OCI-LY1 (cell line): ENCODE data around the gene PIH1D1.
"Not testable (repeated sequence)": the region's sequence is repeated elsewhere in the genome, so short reads cannot be mapped to it uniquely, and the experiment has no call there.

ENCODE experiments used
- H2AFZ ChIP-seq: fragments of 200-600 bp; sonication (generic), shearing (Covaris generic); 2 replicates; pipeline ENCODE4 v1.6.0; 2014; ENCODE audit warnings: antibody characterized with exemption, mild to moderate bottlenecking, low read length
- H3F3A ChIP-seq: fragments of 200-600 bp; sonication (generic), shearing (Covaris generic); 2 replicates; pipeline ENCODE4 v1.6.0; 2014; ENCODE audit warnings: mild to moderate bottlenecking, antibody characterized with exemption, low read length, moderate library complexity; ENCODE audit not compliant: insufficient read depth
- H3K27ac ChIP-seq: fragments of 200-600 bp; sonication (generic); 2 replicates; pipeline ENCODE4 v1.5.1; 2014; ENCODE audit warnings: low read length, mixed run types, mild to moderate bottlenecking, low read depth; ENCODE audit not compliant: poor library complexity, severe bottlenecking
- H3K27me3 ChIP-seq: fragments of 200-600 bp; sonication (generic); 2 replicates; pipeline ENCODE4 v1.6.0; 2014; ENCODE audit warnings: antibody characterized with exemption, mild to moderate bottlenecking, low read length, moderate library complexity; ENCODE audit not compliant: insufficient read depth
- H3K36me3 ChIP-seq: fragments of 200-600 bp; sonication (generic); 2 replicates; pipeline ENCODE4 v1.6.1; 2014; ENCODE audit warnings: mild to moderate bottlenecking, antibody characterized with exemption, low read length, moderate library complexity, mixed read lengths; ENCODE audit not compliant: insufficient read depth
- H3K4me1 ChIP-seq: fragments of 200-600 bp; sonication (generic); 2 replicates; pipeline ENCODE4 v1.5.1; 2014; ENCODE audit warnings: mild to moderate bottlenecking, low read length, moderate library complexity; ENCODE audit not compliant: insufficient read depth, severe bottlenecking
- H3K4me2 ChIP-seq: fragments of 200-600 bp; sonication (generic), shearing (Covaris generic); 2 replicates; pipeline ENCODE4 v1.6.1; 2014; ENCODE audit warnings: low read length
- H3K4me3 ChIP-seq: fragments of 200-600 bp; sonication (generic); 2 replicates; pipeline ENCODE4 v1.5.1; 2014; ENCODE audit warnings: low read length, low read depth, mild to moderate bottlenecking, mixed read lengths; ENCODE audit not compliant: poor library complexity, severe bottlenecking
- H3K79me2 ChIP-seq: fragments of 200-600 bp; shearing (Covaris generic); 2 replicates; pipeline ENCODE4 v1.6.1; 2016; ENCODE audit warnings: mixed run types, low read length, mixed read lengths; ENCODE audit not compliant: insufficient read depth
- H3K9ac ChIP-seq: fragments of 200-600 bp; sonication (generic), shearing (Covaris generic); 2 replicates; pipeline ENCODE4 v1.6.1; 2014; ENCODE audit warnings: mild to moderate bottlenecking, low read length, mixed read lengths
- H3K9me2 ChIP-seq: fragments of 200-600 bp; sonication (generic), shearing (Covaris generic); 2 replicates; pipeline ENCODE4 v1.6.1; 2014; ENCODE audit warnings: low read depth, mild to moderate bottlenecking, low read length, mixed read lengths
- H3K9me3 ChIP-seq: fragments of 200-600 bp; shearing (Covaris generic); 2 replicates; pipeline ENCODE4 v1.6.1; 2014; ENCODE audit warnings: low read length, mixed read lengths
- H4K20me1 ChIP-seq: fragments of 200-600 bp; sonication (generic), shearing (Covaris generic); 2 replicates; pipeline ENCODE4 v1.6.0; 2016; ENCODE audit warnings: mild to moderate bottlenecking, low read length; ENCODE audit not compliant: insufficient read depth
- CTCF ChIP-seq: fragments of 200-600 bp; sonication (generic), shearing (Covaris generic); IDR thresholded peaks from 2 replicates; pipeline ENCODE4 v1.5.1; 2017; ENCODE audit warnings: mild to moderate bottlenecking, antibody characterized with exemption, low read length, moderate library complexity, mixed read lengths
- EZH2 ChIP-seq: fragments of 200-600 bp; sonication (generic), shearing (Covaris generic); IDR thresholded peaks from 2 replicates; pipeline ENCODE4 v1.8.0; 2017; ENCODE audit warnings: borderline replicate concordance, mixed run types, mild to moderate bottlenecking, antibody characterized with exemption, low read length, moderate library complexity, mixed read lengths

Gene PIH1D1

GRCh38 chr19:49461656-49462055, 10.0 kb upstream of the PIH1D1 start:
- TF ChIP-seq CTCF (no peak), EZH2 (no peak)
- Histone ChIP-seq H3K9ac (no peak overlapping the region), H4K20me1 (no peaks in the 10 kb centered on the region), H3K4me1 (peaks cover 14% of the 10 kb centered on the region), H3K36me3 (peaks cover 10% of the 10 kb centered on the region; the same call in 1 of the 2 replicates), H3K9me2 (no peaks in the 10 kb centered on the region), H3K27me3 (no peaks in the 10 kb centered on the region), H3K4me3 (no peak overlapping the region), H3K27ac (no peak overlapping the region), H2AFZ (no peak overlapping the region), H3K9me3 (no peaks in the 10 kb centered on the region), H3K4me2 (no peak overlapping the region), H3F3A (no peaks in the 10 kb centered on the region), H3K79me2 (no peaks in the 10 kb centered on the region)

GRCh38 chr19:49461130-49461529, 9.5 kb upstream of the PIH1D1 start:
- H3K9me2 ChIP-seq, H3K27ac ChIP-seq, H3K27me3 ChIP-seq, H3K4me2 ChIP-seq, H3K4me3 ChIP-seq, H3K79me2 ChIP-seq, H2AFZ ChIP-seq, H3F3A ChIP-seq, H4K20me1 ChIP-seq, H3K9ac ChIP-seq, H3K36me3 ChIP-seq, H3K9me3 ChIP-seq: not testable (repeated sequence)
- peaks cover 14% of the 10 kb centered on the region for H3K4me1 ChIP-seq

- H3K79me2 ChIP-seq: no peaks in the 10 kb centered on the region
- peaks cover 15% of the 10 kb centered on the region for H3K4me1 ChIP-seq
- H3K4me2 ChIP-seq: no peak overlapping the region
- no peaks in the 10 kb centered on the region for H3F3A ChIP-seq
- no peaks in the 10 kb centered on the region for H3K9me2 ChIP-seq
- peaks cover 11% of the 10 kb centered on the region; the same call in 1 of the 2 replicates for H3K36me3 ChIP-seq
- H3K4me3 ChIP-seq: no peak overlapping the region
- no peaks in the 10 kb centered on the region for H4K20me1 ChIP-seq
- H3K9ac ChIP-seq: no peak overlapping the region
- H3K27ac ChIP-seq: no peak overlapping the region
- H3K9me3 ChIP-seq: no peaks in the 10 kb centered on the region
- TF ChIP-seq EZH2 (no peak), CTCF (no peak)
- H2AFZ ChIP-seq: no peak overlapping the region
- no peaks in the 10 kb centered on the region for H3K27me3 ChIP-seq
Measured at GRCh38 chr19:49459388-49459787, 7.8 kb upstream of the PIH1D1 start.

GRCh38 chr19:49458567-49458903, 6.9 kb upstream of the PIH1D1 start:
- Histone ChIP-seq H3K9me2 (no peaks in the 10 kb centered on the region), H3K4me2 (peak overlapping the region; percentile 47), H3K36me3 (peaks cover 13% of the 10 kb centered on the region; the same call in 1 of the 2 replicates), H3K4me1 (peaks cover 22% of the 10 kb centered on the region), H3K79me2 (no peaks in the 10 kb centered on the region), H3K4me3 (peak overlapping the region; percentile 21), H3F3A (no peaks in the 10 kb centered on the region), H4K20me1 (no peaks in the 10 kb centered on the region), H3K27me3 (no peaks in the 10 kb centered on the region), H2AFZ (no peak overlapping the region), H3K9me3 (no peaks in the 10 kb centered on the region), H3K9ac (peak overlapping the region; percentile 57; the same call in 1 of the 2 replicates), H3K27ac (peak overlapping the region; percentile 71)
- TF ChIP-seq EZH2: no peak
- TF ChIP-seq CTCF: no peak
